Measurements from ENCODE around the gene SLC44A1. TPM values are rescaled to one million over a fixed set of nuclear protein-coding genes. Genes with fewer than 3 reads are reported as not detected.

SLC44A1 gene
- polyA plus RNA-seq, 3 donors: 6.9 to 52.1 (median 46.5) TPM

DNA sequence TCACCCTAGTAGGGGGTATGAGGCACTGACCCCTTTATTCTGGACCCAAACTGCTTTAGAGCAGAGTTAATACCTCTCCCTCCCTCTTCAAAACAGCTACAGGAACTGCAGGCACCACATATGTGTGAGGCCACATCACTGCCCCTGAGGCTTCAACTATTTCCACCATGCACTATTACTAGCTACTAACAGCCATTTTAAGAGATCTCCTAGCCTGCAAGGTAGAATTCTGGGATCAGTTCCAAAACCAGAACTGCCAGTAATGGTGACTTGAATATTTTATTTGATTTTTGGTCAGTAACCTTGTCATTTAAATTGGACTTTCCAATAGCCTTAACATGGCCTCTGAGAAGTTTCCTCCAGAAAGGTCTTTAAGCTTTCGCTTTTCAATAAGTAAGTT, 148.1 kb downstream of the SLC44A1 start:
- Mint-ChIP-seq H3K4me3 (no peak overlapping the region), H3K36me3 (peaks cover 19 to 34% of the 10 kb centered on the region in 2 donors)

DNA sequence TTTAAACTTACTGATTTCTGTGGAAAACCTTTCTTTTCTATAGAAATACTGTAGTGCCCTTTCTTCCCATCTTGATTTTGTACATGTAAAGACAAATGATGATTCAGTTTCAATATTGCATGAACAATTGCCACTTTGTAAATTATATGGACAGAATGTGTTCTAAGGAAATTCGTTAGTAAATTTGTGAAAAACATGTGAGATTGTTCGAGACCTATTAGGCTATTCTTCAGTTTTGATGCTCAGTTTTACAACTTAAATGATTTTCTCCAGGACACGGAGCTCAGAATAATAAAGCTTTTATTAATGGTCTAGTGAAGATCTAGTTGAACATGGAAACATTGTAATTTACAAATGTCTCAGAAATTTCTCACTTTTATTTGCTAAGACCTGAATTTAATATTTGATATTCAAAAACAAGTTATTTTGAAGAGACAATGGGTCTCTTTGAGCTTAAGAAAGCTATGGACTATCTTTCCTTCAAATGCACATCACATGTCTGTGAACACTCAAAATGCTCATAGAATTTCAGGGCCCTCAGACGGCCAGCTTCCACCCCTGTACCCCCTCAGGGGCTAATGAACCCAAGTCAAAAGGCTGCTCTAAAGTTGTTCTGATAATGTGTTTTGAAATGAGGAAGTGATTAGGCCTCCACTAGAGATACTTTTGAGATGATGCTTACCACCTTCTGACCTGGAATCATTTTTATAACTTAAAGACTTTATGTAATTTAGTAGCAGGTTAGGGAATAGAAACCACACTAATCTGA, 149.3 kb downstream of the SLC44A1 start:
- Histone ChIP-seq H3K4me2 (replicated peaks; ENCODE audit: extremely low read depth, low read length, poor library complexity, severe bottlenecking) (no peak overlapping the region), H2AFZ (ENCODE audit: insufficient read depth, low read depth, low read length, poor library complexity, severe bottlenecking) (no peak overlapping the region), H3K4me1 (ENCODE audit: control insufficient read depth in 1 of 2, insufficient read depth in 2 of 2, low read length in 2 of 2) (no peaks in the 10 kb centered on the region), H3K9ac (ENCODE audit: insufficient read depth, low read length, poor library complexity, severe bottlenecking) (no peak overlapping the region), H3K9me3 (replicated peaks in 1 of 2; ENCODE audit: control insufficient read depth in 1 of 2, insufficient read depth in 1 of 2, low read length in 2 of 2) (no peaks in the 10 kb centered on the region), H3K4me3 (replicated peaks in 1 of 3; ENCODE audit: low read depth in 2 of 3, low read length in 3 of 3) (no peak overlapping the region), H3K79me2 (ENCODE audit: insufficient read depth, low read length) (no peaks in the 10 kb centered on the region), H3K36me3 (replicated peaks in 1 of 2; ENCODE audit: control insufficient read depth in 1 of 2, insufficient read depth in 2 of 2, low read length in 2 of 2) (peaks cover 14 to 42% of the 10 kb centered on the region in 2 donors), H3K27ac (ENCODE audit: low read depth in 1 of 2, low read length in 2 of 2) (no peak overlapping the region), H3K27me3 (ENCODE audit: control insufficient read depth in 2 of 2, insufficient read depth in 2 of 2, low read length in 2 of 2) (no peaks in the 10 kb centered on the region), H4K20me1 (ENCODE audit: insufficient read depth, low read length) (no peaks in the 10 kb centered on the region)
- Mint-ChIP-seq H3K36me3 (peaks cover 14 to 34% of the 10 kb centered on the region in 2 donors), H3K27me3 (ENCODE audit: low read depth in 3 of 3) (no peaks in the 10 kb centered on the region), H3K4me1 (no peaks in the 10 kb centered on the region), H3K27ac (peak overlapping the region in 1 of 7 donors; percentile 19), H3K4me3 (no peak overlapping the region), H3K9me3 (no peaks in the 10 kb centered on the region)
- DNase-seq: no peak
- intact Hi-C loops (cut with micrococcal nuclease): no loop called here
- WGBS (ENCODE audit: insufficient coverage): no CpG with 5 or more reads among the region's 4 CpGs
- TF ChIP-seq CTCF (IDR thresholded peaks at IDR 0.05): no peak

More for the DNA sequence above, 148.1 kb downstream of the SLC44A1 start:
- no peak for DNase-seq
- Histone ChIP-seq H3K9ac (ENCODE audit: insufficient read depth, low read length, poor library complexity, severe bottlenecking) (no peak overlapping the region), H3K4me2 (replicated peaks; ENCODE audit: extremely low read depth, low read length, poor library complexity, severe bottlenecking) (no peak overlapping the region), H3K4me1 (ENCODE audit: control insufficient read depth in 1 of 2, insufficient read depth in 2 of 2, low read length in 2 of 2) (no peaks in the 10 kb centered on the region), H3K9me3 (replicated peaks in 1 of 2; ENCODE audit: control insufficient read depth in 1 of 2, insufficient read depth in 1 of 2, low read length in 2 of 2) (no peaks in the 10 kb centered on the region), H3K27ac (ENCODE audit: low read depth in 1 of 2, low read length in 2 of 2) (no peak overlapping the region), H3K27me3 (ENCODE audit: control insufficient read depth in 2 of 2, insufficient read depth in 2 of 2, low read length in 2 of 2) (no peaks in the 10 kb centered on the region), H4K20me1 (ENCODE audit: insufficient read depth, low read length) (no peaks in the 10 kb centered on the region), H3K79me2 (ENCODE audit: insufficient read depth, low read length) (no peaks in the 10 kb centered on the region), H2AFZ (ENCODE audit: insufficient read depth, low read depth, low read length, poor library complexity, severe bottlenecking) (no peak overlapping the region), H3K36me3 (replicated peaks in 1 of 2; ENCODE audit: control insufficient read depth in 1 of 2, insufficient read depth in 2 of 2, low read length in 2 of 2) (peaks cover 14 to 52% of the 10 kb centered on the region in 2 donors), H3K4me3 (replicated peaks in 1 of 3; ENCODE audit: low read depth in 2 of 3, low read length in 3 of 3) (no peak overlapping the region)
- TF ChIP-seq CTCF (IDR thresholded peaks at IDR 0.05): no peak
- no peaks in the 10 kb centered on the region for H3K9me3 Mint-ChIP-seq
- WGBS (ENCODE audit: insufficient coverage): no CpG with 5 or more reads among the region's 1 CpG
- no peaks in the 10 kb centered on the region for H3K4me1 Mint-ChIP-seq
- no peaks in the 10 kb centered on the region for H3K27me3 Mint-ChIP-seq (ENCODE audit: low read depth in 3 of 3)
- intact Hi-C loops (cut with micrococcal nuclease): no loop called here
- no peak overlapping the region for H3K27ac Mint-ChIP-seq
